ENCODE measurements around the gene ASB18. TPM values are rescaled to one million over a fixed set of nuclear protein-coding genes. Genes with fewer than 3 reads are reported as not detected.

Gene ASB18, protein sequence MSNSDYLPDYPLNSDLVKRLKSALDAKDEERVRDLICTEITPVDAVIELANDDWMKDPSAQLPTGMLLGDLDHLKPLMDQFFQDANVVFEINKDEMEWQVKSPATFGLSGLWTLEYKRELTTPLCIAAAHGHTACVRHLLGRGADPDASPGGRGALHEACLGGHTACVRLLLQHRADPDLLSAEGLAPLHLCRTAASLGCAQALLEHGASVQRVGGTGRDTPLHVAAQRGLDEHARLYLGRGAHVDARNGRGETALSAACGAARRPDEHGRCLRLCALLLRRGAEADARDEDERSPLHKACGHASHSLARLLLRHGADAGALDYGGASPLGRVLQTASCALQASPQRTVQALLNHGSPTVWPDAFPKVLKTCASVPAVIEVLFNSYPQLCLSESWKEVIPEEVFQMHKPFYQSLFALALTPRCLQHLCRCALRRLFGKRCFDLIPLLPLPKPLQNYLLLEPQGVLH
- total RNA-seq (1 to 10 TPM; 1.1 to 5.3 (median 3.0) TPM), polyA plus RNA-seq (1.2 TPM)
- long read RNA-seq, donor 1, partial matches to known transcripts, result 1 of 7 reads
- long read RNA-seq, donor 1, other reads (novel, unspliced or antisense), result 6 of 7 reads
- long read RNA-seq, donor 2, partial matches to known transcripts, result 0 of 3 reads
- long read RNA-seq, donor 2, other reads (novel, unspliced or antisense), result 1 of 3 reads
- long read RNA-seq, donor 3, partial matches to known transcripts, result 1 of 6 reads
- long read RNA-seq, donor 3, other reads (novel, unspliced or antisense), result 5 of 6 reads
- long read RNA-seq, donor 4, partial matches to known transcripts, result 0 of 1 reads
- long read RNA-seq, donor 4, other reads (novel, unspliced or antisense), result 0 of 1 reads

DNA sequence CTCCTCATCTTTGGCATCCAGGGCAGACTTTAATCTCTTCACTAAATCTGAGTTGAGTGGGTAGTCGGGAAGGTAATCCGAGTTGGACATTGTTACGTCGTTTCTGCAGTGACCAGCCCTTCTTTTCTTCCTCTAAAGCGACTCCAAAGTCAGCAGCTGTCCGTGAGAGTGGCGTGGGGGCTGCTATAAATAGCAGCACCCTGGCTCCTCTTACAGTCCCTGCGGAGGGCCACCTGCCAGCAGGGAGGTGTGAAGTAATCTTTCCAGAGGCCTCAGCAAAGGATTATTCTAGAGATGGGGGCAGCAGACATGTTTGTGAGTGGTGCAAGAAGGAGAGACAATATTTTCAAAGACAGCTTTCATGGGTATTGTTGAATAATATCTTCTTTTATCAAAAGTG lies at the start of gene ASB18:
Gene ASB18, minus strand, starts transcription at position 151 of the 400 bp plus-strand sequence. Its CDS starts 61 bp downstream, at position 90.
- Histone ChIP-seq H3K4me1 (ENCODE audit: control insufficient read depth, insufficient read depth, low read length) (no peaks in the 10 kb centered on the region), H3K9me3 (ENCODE audit: control insufficient read depth, low read length) (no peaks in the 10 kb centered on the region), H3K27ac (ENCODE audit: low read length) (peak within 1 kb of the TSS; percentile 83), H3K27me3 (ENCODE audit: control insufficient read depth, insufficient read depth) (no peaks in the 10 kb centered on the region), H3K4me3 (ENCODE audit: low read length) (peak within 1 kb of the TSS; percentile 47)
- intact Hi-C loops (cut with DNase I), result no loop called here
- ATAC-seq (peak; percentile 79 to 82), DNase-seq (peak; percentile 42 to 75 (median 75))
- 25% methylated on average over 8 of the region's 8 CpGs for WGBS

DNA sequence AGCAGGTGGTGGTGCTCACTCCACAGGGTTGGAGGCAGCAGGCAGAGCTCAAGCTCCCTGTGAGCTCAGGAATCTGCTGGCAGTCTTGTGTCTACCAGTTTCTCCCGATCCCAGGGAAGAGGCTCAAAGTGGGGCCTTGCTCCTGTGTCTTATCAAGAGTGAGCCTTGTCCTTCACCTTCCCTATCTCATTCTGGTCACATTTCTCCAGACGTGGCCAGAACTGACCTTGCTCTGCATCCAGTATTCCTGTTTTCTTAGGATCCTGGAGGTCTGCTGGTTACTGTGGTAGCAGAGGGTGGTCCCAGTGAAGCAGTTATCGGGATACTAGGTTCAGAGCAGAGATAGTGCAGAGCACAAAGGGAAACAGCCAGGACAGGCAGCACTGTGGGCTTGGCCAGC lies 47.1 kb upstream of the ASB18 start:
- no peaks in the 10 kb centered on the region for H3K4me1 ChIP-seq (ENCODE audit: control insufficient read depth, insufficient read depth, low read length)
- 75% methylated on average over 3 of the region's 3 CpGs for WGBS
- no peaks in the 10 kb centered on the region for H3K9me3 ChIP-seq (ENCODE audit: control insufficient read depth, low read length)
- DNase-seq (no peak), ATAC-seq (no peak)
- no peaks in the 10 kb centered on the region for H3K27me3 ChIP-seq (ENCODE audit: control insufficient read depth, insufficient read depth)
- H3K27ac ChIP-seq (ENCODE audit: low read length), result no peak overlapping the region
- intact Hi-C loops (cut with DNase I), result no loop called here
- H3K4me3 ChIP-seq (ENCODE audit: low read length), result no peak overlapping the region

DNA sequence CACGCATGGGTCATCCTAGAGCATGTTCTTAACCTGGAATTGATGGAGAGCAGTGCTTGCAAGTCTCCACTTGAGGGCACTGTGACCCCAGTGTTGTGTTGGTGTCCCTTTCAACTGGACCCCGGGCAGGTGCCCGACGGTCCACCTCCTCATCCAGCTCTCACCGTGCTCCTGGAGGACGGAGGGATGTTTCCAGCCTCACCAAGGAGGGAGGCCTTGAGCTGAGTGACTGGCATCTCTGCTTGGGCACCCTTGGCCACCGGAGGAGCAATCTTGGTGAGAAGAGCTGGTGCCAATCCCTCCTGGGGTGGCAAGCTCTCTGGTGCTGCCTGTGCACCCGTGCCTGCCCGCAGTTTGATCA lies 45.4 kb upstream of the ASB18 start:
- H3K27me3 ChIP-seq (ENCODE audit: control insufficient read depth, insufficient read depth), result no peaks in the 10 kb centered on the region
- no peak overlapping the region for H3K4me3 ChIP-seq (ENCODE audit: low read length)
- no peak for DNase-seq
- H3K9me3 ChIP-seq (ENCODE audit: control insufficient read depth, low read length), result no peaks in the 10 kb centered on the region
- intact Hi-C loops (cut with DNase I), result no loop called here
- no peaks in the 10 kb centered on the region for H3K4me1 ChIP-seq (ENCODE audit: control insufficient read depth, insufficient read depth, low read length)
- H3K27ac ChIP-seq (ENCODE audit: low read length), result no peak overlapping the region
- ATAC-seq, result no peak
- 40% methylated on average over 9 of the region's 9 CpGs for WGBS

DNA sequence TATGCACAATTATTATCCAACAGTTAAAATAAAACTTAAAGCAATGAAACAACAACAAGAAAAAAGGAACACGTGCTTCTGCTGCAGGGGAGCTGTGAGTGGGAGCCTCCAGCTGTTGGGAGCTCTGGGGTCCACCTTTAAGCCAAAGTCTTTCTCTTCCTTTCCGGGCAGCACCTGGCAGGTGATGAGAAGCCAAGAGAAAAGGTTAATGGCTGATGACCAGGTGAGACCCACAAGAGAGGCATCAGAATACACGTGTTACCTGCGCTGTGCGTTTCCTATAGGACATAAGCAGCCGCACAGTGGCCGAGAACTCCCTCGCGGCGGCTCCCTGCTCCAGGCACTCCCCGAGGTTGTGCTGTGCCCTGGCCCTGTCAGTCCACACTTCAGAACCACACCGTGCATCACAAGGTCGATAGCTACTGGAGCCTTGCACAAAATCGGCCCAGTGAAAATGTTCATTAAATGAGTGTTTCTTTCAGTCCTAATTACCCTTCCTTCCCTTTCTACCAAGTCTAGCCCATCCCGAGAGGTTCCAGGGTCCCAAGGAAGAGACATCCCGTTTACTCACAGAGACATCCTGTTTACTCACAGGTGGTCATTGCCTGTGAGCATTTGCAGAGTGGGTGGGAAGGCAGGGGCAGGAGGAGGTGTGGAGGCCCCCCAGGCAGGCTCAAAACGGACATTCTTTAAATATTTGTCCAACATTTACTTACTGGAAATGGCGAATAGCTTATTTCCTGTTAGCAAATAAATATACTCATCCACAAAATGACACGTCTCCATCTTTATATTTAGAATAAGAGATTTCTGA lies 44.9 kb upstream of the ASB18 start:
- Histone ChIP-seq H3K9me3 (ENCODE audit: control insufficient read depth, low read length) (no peaks in the 10 kb centered on the region), H3K27me3 (ENCODE audit: control insufficient read depth, insufficient read depth) (no peaks in the 10 kb centered on the region), H3K4me1 (ENCODE audit: control insufficient read depth, insufficient read depth, low read length) (no peaks in the 10 kb centered on the region), H3K4me3 (ENCODE audit: low read length) (no peak overlapping the region), H3K27ac (ENCODE audit: low read length) (no peak overlapping the region)
- 66% methylated on average over 19 of the region's 19 CpGs for WGBS
- no peak for DNase-seq
- no peak for ATAC-seq
- intact Hi-C loops (cut with DNase I), result no loop called here

DNA sequence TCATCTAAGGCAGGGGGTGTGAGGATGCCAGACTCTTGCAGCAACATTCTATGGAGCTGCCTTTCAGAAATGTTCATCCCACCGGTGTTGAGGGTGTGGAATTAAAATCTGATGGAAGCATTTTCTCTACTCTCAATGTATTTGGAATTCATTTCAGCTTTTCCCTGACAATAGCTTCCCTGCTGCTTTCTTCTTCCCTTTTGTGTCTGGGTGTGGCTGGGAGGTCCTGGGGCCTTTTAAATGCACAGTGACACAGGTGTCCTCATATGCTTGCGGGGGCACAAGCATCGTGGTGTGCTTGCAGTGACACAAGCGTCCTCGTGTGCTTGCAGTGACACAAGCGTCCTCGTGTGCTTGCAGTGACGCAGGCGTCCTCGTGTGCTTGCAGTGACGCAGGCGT lies 43.4 kb upstream of the ASB18 start:
- no peak overlapping the region for H3K27ac ChIP-seq (ENCODE audit: low read length)
- WGBS, result 81% methylated on average over 12 of the region's 12 CpGs
- no peaks in the 10 kb centered on the region for H3K4me1 ChIP-seq (ENCODE audit: control insufficient read depth, insufficient read depth, low read length)
- intact Hi-C loops (cut with DNase I), result no loop called here
- no peak overlapping the region for H3K4me3 ChIP-seq (ENCODE audit: low read length)
- DNase-seq, result no peak
- H3K27me3 ChIP-seq (ENCODE audit: control insufficient read depth, insufficient read depth), result no peaks in the 10 kb centered on the region
- H3K9me3 ChIP-seq (ENCODE audit: control insufficient read depth, low read length), result no peaks in the 10 kb centered on the region
- no peak for ATAC-seq

DNA sequence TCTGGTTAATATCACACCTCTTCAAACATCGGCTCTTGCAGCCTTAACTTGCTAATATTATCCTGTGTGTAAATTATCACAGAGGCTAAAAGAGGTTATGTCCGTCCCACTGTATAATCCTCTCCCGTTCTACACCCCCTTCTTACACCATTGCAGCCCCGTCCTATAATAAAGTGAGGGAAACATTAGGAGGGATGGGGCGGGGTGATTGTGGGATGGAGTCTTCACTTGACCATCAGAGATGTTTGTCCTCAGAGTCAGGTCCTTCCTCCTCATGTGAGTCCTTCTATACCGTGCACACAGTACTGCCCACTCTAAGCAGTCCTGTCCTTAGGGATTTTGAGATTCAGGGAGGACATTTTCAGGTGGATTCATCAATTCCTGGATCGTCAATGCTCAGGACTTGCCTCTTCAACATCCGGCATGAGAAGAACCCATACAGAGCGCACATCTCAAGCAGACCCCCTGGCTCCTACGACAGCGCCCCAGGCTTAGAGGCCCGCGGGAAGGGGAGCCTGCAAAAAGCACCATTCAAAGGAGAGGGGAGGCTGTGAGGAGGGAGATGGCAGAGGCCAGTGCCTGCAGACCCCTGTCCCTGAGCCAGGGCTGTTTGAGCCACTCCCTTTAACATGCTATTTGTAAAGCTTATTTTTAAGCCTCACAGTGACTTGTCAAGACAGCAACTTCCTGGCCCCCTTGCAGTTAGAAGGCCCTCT lies 42.8 kb upstream of the ASB18 start:
- Histone ChIP-seq H3K4me3 (ENCODE audit: low read length) (no peak overlapping the region), H3K4me1 (ENCODE audit: control insufficient read depth, insufficient read depth, low read length) (no peaks in the 10 kb centered on the region), H3K27ac (ENCODE audit: low read length) (no peak overlapping the region), H3K27me3 (ENCODE audit: control insufficient read depth, insufficient read depth) (no peaks in the 10 kb centered on the region), H3K9me3 (ENCODE audit: control insufficient read depth, low read length) (no peaks in the 10 kb centered on the region)
- ATAC-seq (no peak), DNase-seq (no peak)
- intact Hi-C loops (cut with DNase I), result no loop called here
- 82% methylated on average over 13 of the region's 13 CpGs for WGBS

DNA sequence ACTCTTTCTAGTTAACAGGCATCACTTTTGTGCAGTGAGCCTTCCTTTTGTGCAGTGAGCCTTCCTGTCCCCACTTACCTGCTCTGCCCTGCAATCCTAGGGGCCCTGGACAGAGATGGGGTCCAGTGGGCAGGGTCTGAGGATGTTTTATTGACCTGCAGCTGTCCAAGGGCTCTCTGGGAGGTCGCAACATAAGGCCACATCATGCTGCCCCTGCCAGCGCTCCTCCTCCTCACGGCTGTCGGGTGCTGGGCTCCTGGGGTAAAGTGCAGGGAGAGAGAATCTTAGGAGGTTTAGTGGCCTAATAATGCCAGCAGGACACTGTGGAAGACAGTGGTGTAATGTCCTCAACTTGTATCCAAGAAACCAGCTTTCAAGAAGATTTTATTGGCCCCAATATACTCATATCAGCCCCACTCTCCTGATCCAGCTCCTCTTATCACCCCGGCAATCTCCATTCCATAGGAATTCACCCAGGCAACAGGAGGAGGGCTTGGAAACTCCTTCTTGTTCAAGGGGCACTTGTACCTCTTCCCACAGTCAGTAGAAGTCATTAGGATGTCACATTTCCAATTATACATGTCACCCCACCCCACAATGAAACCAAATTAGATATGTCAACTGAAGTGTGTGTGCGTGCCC lies 41.9 kb upstream of the ASB18 start:
- Histone ChIP-seq H3K9me3 (ENCODE audit: control insufficient read depth, low read length) (no peaks in the 10 kb centered on the region), H3K4me3 (ENCODE audit: low read length) (no peak overlapping the region), H3K27me3 (ENCODE audit: control insufficient read depth, insufficient read depth) (no peaks in the 10 kb centered on the region), H3K27ac (ENCODE audit: low read length) (no peak overlapping the region), H3K4me1 (ENCODE audit: control insufficient read depth, insufficient read depth, low read length) (no peaks in the 10 kb centered on the region)
- intact Hi-C loops (cut with DNase I), result no loop called here
- DNase-seq, result no peak
- ATAC-seq, result no peak
- 88% methylated on average over 6 of the region's 6 CpGs for WGBS

DNA sequence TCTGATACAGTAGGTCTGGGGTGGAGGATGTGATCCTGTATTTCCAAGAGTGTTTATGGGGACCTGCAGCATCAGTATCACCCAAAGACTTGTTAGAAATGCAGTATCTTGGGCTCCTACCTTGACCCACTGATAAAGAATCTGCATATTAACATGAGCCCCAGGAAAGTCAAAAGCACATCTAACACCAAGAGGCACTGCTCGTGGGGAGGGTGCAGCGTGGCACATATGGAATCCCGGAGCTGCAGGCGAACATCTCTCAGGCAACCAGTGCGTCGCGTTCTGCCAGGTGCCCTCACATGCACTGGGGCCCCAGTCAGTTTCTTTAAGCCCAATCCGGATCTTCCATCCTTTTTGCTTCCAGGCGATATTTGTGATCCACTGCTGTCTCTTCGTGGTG lies 41.3 kb upstream of the ASB18 start:
- Histone ChIP-seq H3K27me3 (ENCODE audit: control insufficient read depth, insufficient read depth) (no peaks in the 10 kb centered on the region), H3K9me3 (ENCODE audit: control insufficient read depth, low read length) (no peaks in the 10 kb centered on the region), H3K4me1 (ENCODE audit: control insufficient read depth, insufficient read depth, low read length) (no peaks in the 10 kb centered on the region), H3K4me3 (ENCODE audit: low read length) (no peak overlapping the region), H3K27ac (ENCODE audit: low read length) (no peak overlapping the region)
- DNase-seq (no peak), ATAC-seq (no peak)
- 93% methylated on average over 10 of the region's 10 CpGs for WGBS
- intact Hi-C loops (cut with DNase I), result no loop called here

DNA sequence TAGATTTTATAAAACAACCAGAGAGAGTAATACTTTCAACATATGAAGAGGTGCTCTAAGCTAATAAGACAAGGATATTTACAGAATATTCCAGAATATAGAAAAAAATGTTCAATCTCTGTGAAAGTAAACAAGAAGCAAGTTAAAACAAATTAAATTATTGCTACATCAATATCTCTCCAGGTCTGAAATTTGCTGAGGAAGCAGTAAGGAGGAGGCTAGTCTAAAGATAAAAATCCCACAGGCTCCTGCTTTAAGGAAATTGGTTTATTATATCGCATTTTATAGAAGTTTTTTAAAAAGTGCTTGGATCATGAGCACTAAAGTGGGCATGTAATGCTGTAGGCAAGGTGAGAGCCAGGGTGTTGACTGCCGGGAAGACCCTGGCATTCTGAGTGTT lies 39.7 kb upstream of the ASB18 start:
- Histone ChIP-seq H3K27me3 (ENCODE audit: control insufficient read depth, insufficient read depth) (no peaks in the 10 kb centered on the region), H3K4me1 (ENCODE audit: control insufficient read depth, insufficient read depth, low read length) (no peaks in the 10 kb centered on the region), H3K9me3 (ENCODE audit: control insufficient read depth, low read length) (no peaks in the 10 kb centered on the region), H3K4me3 (ENCODE audit: low read length) (no peak overlapping the region), H3K27ac (ENCODE audit: low read length) (no peak overlapping the region)
- WGBS, result 79% methylated on average over 2 of the region's 2 CpGs
- intact Hi-C loops (cut with DNase I), result no loop called here
- no peak for DNase-seq
- ATAC-seq, result no peak

DNA sequence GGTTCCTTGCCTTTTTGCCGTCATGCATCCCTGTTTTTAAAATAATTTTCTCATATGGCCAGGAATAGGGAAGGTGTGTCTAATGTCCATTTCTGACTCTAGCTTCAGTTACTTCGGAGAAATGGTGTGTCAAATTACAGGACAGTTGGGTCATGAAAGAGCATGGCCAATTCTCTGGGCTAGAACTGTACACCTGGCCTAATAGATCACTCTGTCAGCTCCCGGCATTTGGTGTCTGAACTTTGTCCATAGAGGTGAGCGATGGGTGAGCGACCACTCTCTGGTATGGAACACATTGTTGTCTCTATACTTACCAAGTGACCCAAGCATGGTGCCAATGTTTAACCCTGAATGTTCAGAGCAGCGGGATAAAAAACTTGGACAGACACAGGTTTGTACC lies 38.3 kb upstream of the ASB18 start:
- DNase-seq (no peak), ATAC-seq (no peak)
- 93% methylated on average over 6 of the region's 6 CpGs for WGBS
- no peaks in the 10 kb centered on the region for H3K27me3 ChIP-seq (ENCODE audit: control insufficient read depth, insufficient read depth)
- no peak overlapping the region for H3K27ac ChIP-seq (ENCODE audit: low read length)
- intact Hi-C loops (cut with DNase I), result no loop called here
- no peak overlapping the region for H3K4me3 ChIP-seq (ENCODE audit: low read length)
- H3K9me3 ChIP-seq (ENCODE audit: control insufficient read depth, low read length), result no peaks in the 10 kb centered on the region
- no peaks in the 10 kb centered on the region for H3K4me1 ChIP-seq (ENCODE audit: control insufficient read depth, insufficient read depth, low read length)

All from right cardiac atrium (tissue), 5 donors.